Neural progenitor cell (in vitro differentiated cells): Measurements from ENCODE around the gene NPHP4. TPM values are rescaled to one million over a fixed set of nuclear protein-coding genes. Genes with fewer than 3 reads are reported as not detected.

Experiments
- DNase-seq: peaks from one replicate; pipeline ENCODE4 v3.0.0-alpha.2; 2016; ENCODE audit warnings: low spot score
- H2AFZ ChIP-seq: fragments of 200-600 bp; sonication (generic); replicated peaks from 2 replicates; pipeline ENCODE4 v1.6.1; 2016; ENCODE audit warnings: antibody characterized with exemption
- H3F3A ChIP-seq: fragments of 200-600 bp; sonication (generic); 2 replicates; pipeline ENCODE4 v1.6.1; 2016; ENCODE audit warnings: antibody characterized with exemption, low read depth
- H3K27ac ChIP-seq: fragments of 200-600 bp; sonication (generic); 2 replicates; pipeline ENCODE4 v1.5.1; 2016; ENCODE audit warnings: mild to moderate bottlenecking
- H3K27me3 ChIP-seq: fragments of 200-600 bp; sonication (generic); 2 replicates; pipeline ENCODE4 v1.6.1; 2016; ENCODE audit warnings: mild to moderate bottlenecking, moderate library complexity
- H3K36me3 ChIP-seq: fragments of 200-600 bp; sonication (generic); 2 replicates; pipeline ENCODE4 v1.5.1; 2016
- H3K4me1 ChIP-seq: fragments of 200-600 bp; sonication (generic); 2 replicates; pipeline ENCODE4 v1.6.1; 2016; ENCODE audit warnings: mixed run types
- H3K4me2 ChIP-seq: fragments of 200-600 bp; sonication (generic); 2 replicates; pipeline ENCODE4 v1.6.1; 2016
- H3K4me3 ChIP-seq: fragments of 200-600 bp; sonication (generic); 2 replicates; pipeline ENCODE4 v1.5.1; 2016
- H3K79me2 ChIP-seq: fragments of 200-600 bp; sonication (generic); 2 replicates; pipeline ENCODE4 v1.6.1; 2016; ENCODE audit warnings: low read depth
- H3K9ac ChIP-seq: fragments of 200-600 bp; sonication (generic); 2 replicates; pipeline ENCODE4 v1.6.1; 2016
- H3K9me3 ChIP-seq: fragments of 200-600 bp; sonication (generic); 2 replicates; pipeline ENCODE4 v1.5.1; 2016; ENCODE audit warnings: low read depth
- H4K20me1 ChIP-seq: fragments of 200-600 bp; sonication (generic); 2 replicates; pipeline ENCODE4 v1.6.1; 2016; ENCODE audit warnings: low read depth
- H3K27ac Mint-ChIP-seq: 3 replicates; pipeline ENCODE4 v1.8.0; 2021; ENCODE audit warnings: mixed read lengths
- H3K27me3 Mint-ChIP-seq: 2 replicates; pipeline ENCODE4 v1.8.0; 2022; ENCODE audit warnings: low read depth, mild to moderate bottlenecking, inconsistent platforms, moderate library complexity, mixed read lengths; ENCODE audit not compliant: insufficient read depth
- H3K36me3 Mint-ChIP-seq: 3 replicates; pipeline ENCODE4 v1.8.0; 2021; ENCODE audit warnings: mixed read lengths
- H3K4me1 Mint-ChIP-seq: 3 replicates; pipeline ENCODE4 v1.8.0; 2021; ENCODE audit warnings: mixed read lengths
- H3K4me3 Mint-ChIP-seq: 3 replicates; pipeline ENCODE4 v1.8.0; 2021; ENCODE audit warnings: mild to moderate bottlenecking, moderate library complexity, mixed read lengths
- H3K9me3 Mint-ChIP-seq: 3 replicates; pipeline ENCODE4 v1.8.0; 2020; ENCODE audit warnings: mixed read lengths
- EZH2 ChIP-seq: fragments of 200-600 bp; sonication (generic); IDR thresholded peaks from 2 replicates; pipeline ENCODE4 v1.6.1; 2017; ENCODE audit warnings: antibody characterized with exemption, mild to moderate bottlenecking, moderate library complexity
- EZH2phosphoT487 ChIP-seq: fragments of 200-600 bp; sonication (generic); IDR thresholded peaks from 2 replicates; pipeline ENCODE4 v1.6.1; 2017; ENCODE audit warnings: antibody characterized with exemption
- total RNA-seq: library from RNA; depleted of rRNA; stranded (reverse); fragments of >200 nt; gene quantifications from 2 replicates; pipeline ENCODE4 v1.2.3, GENCODE V29; 2015; ENCODE audit warnings: low replicate concordance
- TF ChIP-seq, protein P1 (sequence below): fragments of 200-600 bp; sonication (generic); IDR thresholded peaks from 2 replicates; pipeline ENCODE4 v1.5.1; 2017; ENCODE audit warnings: antibody characterized with exemption, mild to moderate bottlenecking

NPHP4 gene
- total RNA-seq, 1 donor from 2014 or later = 8.9 TPM

DNA sequence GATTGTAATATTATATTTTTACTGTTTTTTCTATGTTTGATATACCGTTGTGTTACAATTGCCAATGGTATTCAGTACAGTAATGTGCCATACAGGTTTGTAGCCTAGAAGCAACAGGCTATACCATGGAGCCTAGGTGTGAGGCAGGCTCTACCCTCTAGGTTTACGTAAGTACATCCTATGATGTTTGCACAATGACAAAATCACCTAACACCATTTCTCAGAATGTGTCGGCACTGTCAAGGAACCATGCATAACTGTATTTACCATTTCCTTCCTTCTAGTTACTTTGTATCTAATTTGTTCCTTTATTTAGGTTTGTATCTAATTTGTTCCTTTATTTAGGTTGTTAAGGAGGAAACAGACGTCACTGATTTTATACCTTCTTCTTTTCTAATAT, 9.9 kb downstream of the NPHP4 start:
- DNase-seq = no peak
- Histone ChIP-seq H3K36me3 (no peaks in the 10 kb centered on the region), H3K9me3 (no peaks in the 10 kb centered on the region), H3K4me1 (peaks cover 9% of the 10 kb centered on the region), H3K4me2 (no peak overlapping the region), H3K9ac (no peak overlapping the region), H2AFZ (no peak overlapping the region), H4K20me1 (no peaks in the 10 kb centered on the region), H3F3A (no peaks in the 10 kb centered on the region), H3K79me2 (peaks cover 3% of the 10 kb centered on the region), H3K4me3 (no peak overlapping the region), H3K27me3 (no peaks in the 10 kb centered on the region), H3K27ac (no peak overlapping the region)
- TF ChIP-seq EZH2 = no peak
- TF ChIP-seq EZH2phosphoT487 = no peak
- TF ChIP-seq, protein P1, sequence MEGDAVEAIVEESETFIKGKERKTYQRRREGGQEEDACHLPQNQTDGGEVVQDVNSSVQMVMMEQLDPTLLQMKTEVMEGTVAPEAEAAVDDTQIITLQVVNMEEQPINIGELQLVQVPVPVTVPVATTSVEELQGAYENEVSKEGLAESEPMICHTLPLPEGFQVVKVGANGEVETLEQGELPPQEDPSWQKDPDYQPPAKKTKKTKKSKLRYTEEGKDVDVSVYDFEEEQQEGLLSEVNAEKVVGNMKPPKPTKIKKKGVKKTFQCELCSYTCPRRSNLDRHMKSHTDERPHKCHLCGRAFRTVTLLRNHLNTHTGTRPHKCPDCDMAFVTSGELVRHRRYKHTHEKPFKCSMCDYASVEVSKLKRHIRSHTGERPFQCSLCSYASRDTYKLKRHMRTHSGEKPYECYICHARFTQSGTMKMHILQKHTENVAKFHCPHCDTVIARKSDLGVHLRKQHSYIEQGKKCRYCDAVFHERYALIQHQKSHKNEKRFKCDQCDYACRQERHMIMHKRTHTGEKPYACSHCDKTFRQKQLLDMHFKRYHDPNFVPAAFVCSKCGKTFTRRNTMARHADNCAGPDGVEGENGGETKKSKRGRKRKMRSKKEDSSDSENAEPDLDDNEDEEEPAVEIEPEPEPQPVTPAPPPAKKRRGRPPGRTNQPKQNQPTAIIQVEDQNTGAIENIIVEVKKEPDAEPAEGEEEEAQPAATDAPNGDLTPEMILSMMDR = no peak
- Mint-ChIP-seq H3K27me3 (peaks cover 3% of the 10 kb centered on the region), H3K36me3 (peaks cover 12% of the 10 kb centered on the region), H3K9me3 (peaks cover 3% of the 10 kb centered on the region), H3K27ac (no peak overlapping the region), H3K4me1 (peaks cover 14% of the 10 kb centered on the region), H3K4me3 (no peak overlapping the region)

DNA sequence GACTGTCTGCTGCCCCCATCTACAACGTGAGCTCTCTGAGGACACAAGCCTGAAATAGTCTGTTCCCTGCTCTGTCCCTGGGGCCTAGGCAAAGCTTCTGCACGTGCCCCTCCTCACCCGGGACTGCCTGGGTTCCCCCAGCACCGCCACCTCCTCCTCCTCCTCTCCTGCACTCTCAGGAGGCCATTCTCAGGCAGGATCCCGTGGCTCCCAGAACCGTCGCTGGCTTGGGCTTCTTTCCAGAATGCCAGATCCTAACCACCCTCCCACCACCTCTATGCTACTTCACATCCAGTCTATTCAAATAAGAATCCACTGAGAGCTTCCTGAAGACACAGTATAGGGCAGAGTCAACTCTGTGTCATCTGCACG, 11.2 kb downstream of the NPHP4 start:
- no peak overlapping the region for H3K4me3 ChIP-seq
- H3K9me3 Mint-ChIP-seq = peaks cover 3% of the 10 kb centered on the region
- TF ChIP-seq, protein P1 = no peak
- TF ChIP-seq EZH2phosphoT487 = no peak
- TF ChIP-seq EZH2 = no peak
- H3K9me3 ChIP-seq = no peaks in the 10 kb centered on the region
- H3K36me3 ChIP-seq = no peaks in the 10 kb centered on the region
- peak overlapping the region; percentile 62 for H3K4me3 Mint-ChIP-seq
- H3K36me3 Mint-ChIP-seq = peaks cover 18% of the 10 kb centered on the region
- H3K4me1 ChIP-seq = peaks cover 9% of the 10 kb centered on the region
- H4K20me1 ChIP-seq = no peaks in the 10 kb centered on the region
- H3K27me3 Mint-ChIP-seq = peaks cover 3% of the 10 kb centered on the region
- DNase-seq = no peak
- H3K27ac Mint-ChIP-seq = peak overlapping the region; percentile 11
- peaks cover 14% of the 10 kb centered on the region for H3K4me1 Mint-ChIP-seq
- no peak overlapping the region for H3K9ac ChIP-seq
- no peaks in the 10 kb centered on the region for H3F3A ChIP-seq
- H3K79me2 ChIP-seq = no peaks in the 10 kb centered on the region
- H3K27ac ChIP-seq = no peak overlapping the region
- peak overlapping the region; percentile 55 for H2AFZ ChIP-seq
- no peaks in the 10 kb centered on the region for H3K27me3 ChIP-seq
- H3K4me2 ChIP-seq = peak overlapping the region; percentile 61

DNA sequence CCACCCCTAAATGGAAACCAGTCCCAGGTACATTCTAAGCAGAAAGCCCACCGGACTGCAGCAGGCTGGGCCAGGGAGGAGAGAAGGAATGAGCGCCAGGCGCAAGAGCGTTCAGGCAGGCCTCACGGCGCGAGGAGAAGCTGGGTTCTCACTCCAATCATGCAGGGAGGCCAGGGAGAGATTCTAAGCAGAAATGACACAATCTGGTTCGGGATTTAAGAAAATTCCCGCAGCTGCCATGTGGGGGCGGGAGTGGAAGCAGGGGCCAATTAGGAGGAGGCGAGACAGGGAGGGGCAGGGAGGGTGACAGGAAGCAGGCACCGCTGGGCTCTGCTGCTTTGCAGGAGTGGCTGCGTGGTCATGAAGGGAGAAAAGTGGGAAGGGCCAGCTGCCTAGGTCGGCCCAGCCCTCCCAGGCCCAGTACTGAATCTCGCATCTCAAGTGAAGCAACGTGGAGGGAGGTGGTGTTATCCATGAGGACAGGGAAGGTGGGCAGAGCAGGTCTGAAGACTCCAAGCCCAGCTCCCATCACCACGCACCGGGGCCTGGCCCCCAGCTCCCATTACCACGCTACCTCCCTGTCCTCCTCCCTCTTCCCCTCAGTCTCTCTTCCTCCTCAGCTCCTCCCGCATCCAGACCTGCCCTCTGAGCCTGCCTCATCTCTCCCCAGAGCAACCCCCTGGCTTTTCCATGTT, 11.8 kb downstream of the NPHP4 start:
- H3K9ac ChIP-seq = no peak overlapping the region
- no peak overlapping the region for H3K27ac ChIP-seq

More for the DNA sequence above, 11.8 kb downstream of the NPHP4 start:
- Histone ChIP-seq H3K4me3 (no peak overlapping the region), H3K36me3 (no peaks in the 10 kb centered on the region), H4K20me1 (no peaks in the 10 kb centered on the region), H3K27me3 (no peaks in the 10 kb centered on the region), H2AFZ (peak overlapping the region; percentile 55), H3K79me2 (no peaks in the 10 kb centered on the region), H3F3A (no peaks in the 10 kb centered on the region), H3K9me3 (no peaks in the 10 kb centered on the region), H3K4me2 (peak overlapping the region; percentile 61), H3K4me1 (peaks cover 9% of the 10 kb centered on the region)
- H3K4me1 Mint-ChIP-seq = peaks cover 14% of the 10 kb centered on the region
- peak overlapping the region; percentile 65 for H3K27ac Mint-ChIP-seq
- peaks cover 3% of the 10 kb centered on the region for H3K9me3 Mint-ChIP-seq
- H3K27me3 Mint-ChIP-seq = peaks cover 3% of the 10 kb centered on the region
- DNase-seq = peak; percentile 84
- TF ChIP-seq, protein P1 = peak; percentile 56
- no peak for TF ChIP-seq EZH2phosphoT487
- H3K4me3 Mint-ChIP-seq = peak overlapping the region; percentile 62
- H3K36me3 Mint-ChIP-seq = peaks cover 14% of the 10 kb centered on the region
